Midbrain (tissue), 1 donor: ENCODE data around the gene SOWAHA.

Experiments used
- DNase-seq: peaks from one replicate; lab custom pipeline; 2025; lab: John Stamatoyannopoulos, UW

Gene SOWAHA

DNA sequence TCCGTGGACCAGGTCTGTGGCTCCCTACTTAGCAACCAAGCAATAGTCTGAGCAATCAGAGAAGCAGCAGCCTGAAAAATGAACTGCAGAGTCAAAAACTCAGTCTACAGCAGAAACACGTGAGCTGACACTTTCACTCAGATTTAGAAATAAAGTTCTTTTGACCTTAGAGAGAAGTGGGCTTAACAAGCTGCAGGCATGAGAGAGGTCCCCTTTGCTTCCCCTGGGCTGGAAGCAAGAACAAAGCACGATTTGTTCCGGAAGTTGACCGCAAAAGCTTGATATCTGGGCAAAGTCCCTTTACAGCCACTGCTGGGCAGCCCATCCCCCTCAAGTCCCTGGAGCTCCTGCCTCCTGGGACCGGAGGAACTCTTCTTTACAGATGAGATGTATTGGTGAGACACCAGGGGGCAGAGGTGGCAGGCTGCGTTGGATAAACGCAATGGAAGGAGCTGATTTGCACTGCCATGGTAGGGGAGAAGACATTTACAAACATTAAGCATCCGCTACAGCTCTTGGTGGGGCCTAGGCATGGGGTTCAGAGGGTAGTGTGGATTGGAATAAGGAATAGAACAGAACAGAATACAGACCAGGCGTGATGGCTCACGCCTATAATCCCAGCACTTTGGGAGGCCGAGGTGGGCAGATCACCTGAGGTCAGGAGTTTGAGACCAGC is 5.8 kb upstream of the SOWAHA start:
- peak; percentile 76 for DNase-seq

DNA sequence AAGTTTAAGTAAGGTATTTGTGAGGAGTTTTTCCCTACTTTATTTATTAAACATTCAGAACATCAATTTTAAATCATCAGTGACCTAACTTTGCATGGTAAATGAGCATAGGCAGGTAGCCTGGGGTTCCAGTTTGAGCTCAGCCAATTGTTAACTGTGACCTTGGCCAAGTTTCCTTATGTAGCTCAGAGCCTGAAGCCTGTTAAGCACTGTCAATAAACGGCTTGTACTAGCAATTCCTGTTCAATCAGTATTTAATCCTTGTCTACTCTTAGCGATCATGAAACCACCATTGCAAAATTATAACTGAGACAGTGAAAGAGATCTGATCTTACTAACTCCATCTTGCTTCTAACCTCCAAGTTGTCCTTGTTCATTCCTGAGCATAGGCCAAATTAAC is 4.7 kb upstream of the SOWAHA start:
- no peak for DNase-seq

DNA sequence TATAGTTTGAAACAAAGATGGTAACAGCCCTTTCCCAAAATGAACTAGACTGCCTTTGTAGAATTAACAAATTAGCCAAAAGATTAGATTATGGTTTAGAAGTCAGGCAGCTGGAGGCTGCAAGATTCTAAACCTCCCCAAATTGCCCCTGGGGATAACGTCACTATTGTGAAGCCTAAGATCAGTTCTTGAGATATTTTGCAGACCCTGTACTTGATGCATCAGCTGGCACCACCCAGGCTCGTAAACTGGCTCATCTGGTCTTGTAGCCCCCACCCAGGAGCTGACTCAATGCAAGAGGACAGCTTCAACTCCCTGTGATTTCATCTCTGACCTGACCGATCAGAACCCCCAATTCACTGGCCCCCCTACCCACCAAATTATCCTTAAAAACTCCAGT is 4.2 kb upstream of the SOWAHA start:
- DNase-seq = no peak

GRCh38 chr5:132810605-132811004 is 2.5 kb upstream of the SOWAHA start:
- no peak for DNase-seq

DNA sequence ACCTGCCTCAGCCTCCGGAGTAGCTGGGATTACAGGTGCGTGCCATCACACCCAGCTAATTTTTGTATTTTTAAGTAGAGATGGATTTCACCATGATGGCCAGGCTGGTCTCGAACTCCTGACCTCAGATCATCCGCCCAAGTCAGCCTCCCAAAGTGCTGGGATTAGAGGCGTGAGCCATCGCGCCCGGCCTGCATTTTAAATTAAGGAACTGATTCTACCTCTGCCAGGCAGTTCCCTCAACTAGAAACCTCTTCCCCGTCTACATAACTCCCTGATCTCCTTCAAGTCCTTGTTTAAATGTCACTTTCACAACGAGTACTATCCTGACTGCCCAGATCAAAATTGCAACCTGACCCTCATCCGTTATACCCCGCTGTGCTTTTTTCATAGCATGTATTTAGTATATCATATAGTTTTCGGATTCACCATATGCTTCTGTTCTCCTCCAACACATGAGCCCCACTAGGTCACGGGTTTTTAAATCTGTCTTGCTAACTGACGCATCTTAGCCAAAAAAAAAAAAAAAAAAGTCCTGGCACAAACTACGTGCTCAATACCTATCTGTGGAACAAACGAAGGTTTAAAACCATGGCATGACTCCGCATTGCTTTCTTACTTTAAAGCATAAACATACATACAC is 858 bp upstream of the SOWAHA start:
- no peak for DNase-seq

DNA sequence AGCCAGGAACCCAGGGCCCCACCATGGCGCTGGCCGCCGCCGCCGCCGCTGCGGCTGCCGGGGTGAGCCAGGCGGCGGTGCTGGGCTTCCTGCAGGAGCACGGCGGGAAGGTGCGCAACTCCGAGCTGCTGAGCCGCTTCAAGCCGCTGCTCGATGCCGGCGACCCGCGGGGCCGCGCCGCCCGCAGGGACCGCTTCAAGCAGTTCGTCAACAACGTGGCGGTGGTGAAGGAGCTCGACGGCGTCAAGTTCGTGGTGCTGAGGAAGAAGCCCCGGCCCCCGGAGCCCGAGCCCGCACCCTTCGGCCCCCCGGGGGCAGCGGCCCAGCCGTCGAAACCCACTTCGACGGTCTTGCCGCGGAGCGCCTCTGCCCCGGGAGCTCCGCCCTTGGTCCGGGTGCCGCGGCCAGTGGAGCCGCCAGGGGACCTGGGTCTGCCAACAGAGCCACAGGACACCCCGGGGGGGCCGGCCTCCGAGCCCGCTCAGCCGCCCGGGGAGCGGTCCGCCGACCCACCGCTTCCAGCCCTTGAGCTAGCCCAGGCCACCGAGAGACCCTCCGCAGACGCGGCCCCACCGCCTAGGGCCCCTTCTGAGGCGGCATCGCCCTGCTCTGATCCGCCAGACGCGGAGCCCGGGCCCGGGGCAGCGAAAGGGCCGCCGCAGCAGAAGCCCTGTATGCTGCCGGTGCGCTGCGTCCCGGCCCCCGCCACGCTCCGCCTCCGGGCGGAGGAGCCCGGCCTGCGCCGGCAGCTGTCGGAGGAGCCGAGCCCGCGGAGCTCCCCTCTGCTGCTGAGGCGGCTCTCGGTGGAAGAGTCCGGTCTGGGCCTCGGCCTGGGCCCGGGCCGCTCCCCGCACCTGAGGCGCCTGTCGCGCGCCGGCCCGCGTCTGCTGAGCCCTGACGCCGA is 749 bp downstream of the SOWAHA start:
- peak; percentile 43 for DNase-seq

DNA sequence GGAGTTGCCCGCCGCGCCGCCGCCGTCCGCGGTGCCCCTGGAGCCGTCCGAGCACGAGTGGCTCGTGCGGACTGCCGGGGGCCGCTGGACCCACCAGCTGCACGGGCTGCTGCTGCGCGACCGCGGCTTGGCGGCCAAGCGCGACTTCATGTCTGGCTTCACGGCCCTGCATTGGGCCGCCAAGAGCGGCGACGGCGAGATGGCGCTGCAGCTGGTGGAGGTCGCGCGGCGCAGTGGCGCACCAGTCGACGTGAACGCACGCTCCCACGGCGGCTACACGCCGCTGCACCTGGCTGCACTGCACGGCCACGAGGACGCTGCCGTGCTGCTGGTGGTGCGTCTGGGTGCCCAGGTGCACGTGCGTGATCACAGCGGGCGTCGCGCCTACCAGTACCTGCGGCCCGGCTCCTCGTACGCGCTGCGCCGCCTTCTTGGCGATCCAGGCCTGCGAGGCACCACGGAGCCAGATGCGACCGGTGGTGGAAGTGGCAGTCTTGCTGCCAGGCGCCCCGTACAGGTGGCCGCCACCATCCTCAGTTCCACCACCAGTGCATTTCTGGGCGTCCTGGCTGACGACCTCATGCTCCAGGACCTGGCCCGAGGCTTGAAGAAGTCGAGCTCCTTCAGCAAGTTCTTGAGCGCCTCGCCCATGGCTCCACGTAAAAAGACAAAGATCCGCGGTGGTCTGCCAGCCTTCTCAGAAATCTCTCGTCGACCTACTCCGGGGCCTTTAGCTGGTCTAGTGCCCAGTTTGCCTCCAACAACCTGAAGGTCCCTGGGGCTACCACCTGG is 1.6 kb downstream of the SOWAHA start:
- DNase-seq = no peak

GRCh38 chr5:132815454-132815853 is 2.4 kb downstream of the SOWAHA start:
- DNase-seq = no peak

GRCh38 chr5:132816083-132816482 is 3.0 kb downstream of the SOWAHA start:
- DNase-seq = no peak

GRCh38 chr5:132816554-132816953 is 3.5 kb downstream of the SOWAHA start:
- DNase-seq = no peak

DNA sequence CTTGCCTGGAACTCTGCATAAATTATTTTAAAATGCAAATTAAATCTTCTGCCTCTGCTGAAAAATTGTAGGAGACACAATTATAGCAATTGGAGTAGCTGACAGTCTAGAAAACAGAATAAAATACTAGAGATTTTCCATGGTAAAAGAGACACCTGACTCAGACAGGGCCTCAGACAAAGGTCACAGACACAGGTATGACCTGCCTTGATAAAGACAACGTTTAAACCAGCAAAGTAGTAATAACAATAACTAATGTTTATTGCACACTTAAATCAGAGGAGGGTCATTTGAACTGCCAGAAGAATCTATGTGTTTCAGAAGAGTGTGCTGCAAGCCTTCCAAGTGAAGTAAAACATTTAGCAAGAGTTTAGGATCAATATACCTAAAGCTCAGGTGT is 3.9 kb downstream of the SOWAHA start:
- no peak for DNase-seq

GRCh38 chr5:132819468-132819867 is 6.4 kb downstream of the SOWAHA start:
- DNase-seq = peak; percentile 57

DNA sequence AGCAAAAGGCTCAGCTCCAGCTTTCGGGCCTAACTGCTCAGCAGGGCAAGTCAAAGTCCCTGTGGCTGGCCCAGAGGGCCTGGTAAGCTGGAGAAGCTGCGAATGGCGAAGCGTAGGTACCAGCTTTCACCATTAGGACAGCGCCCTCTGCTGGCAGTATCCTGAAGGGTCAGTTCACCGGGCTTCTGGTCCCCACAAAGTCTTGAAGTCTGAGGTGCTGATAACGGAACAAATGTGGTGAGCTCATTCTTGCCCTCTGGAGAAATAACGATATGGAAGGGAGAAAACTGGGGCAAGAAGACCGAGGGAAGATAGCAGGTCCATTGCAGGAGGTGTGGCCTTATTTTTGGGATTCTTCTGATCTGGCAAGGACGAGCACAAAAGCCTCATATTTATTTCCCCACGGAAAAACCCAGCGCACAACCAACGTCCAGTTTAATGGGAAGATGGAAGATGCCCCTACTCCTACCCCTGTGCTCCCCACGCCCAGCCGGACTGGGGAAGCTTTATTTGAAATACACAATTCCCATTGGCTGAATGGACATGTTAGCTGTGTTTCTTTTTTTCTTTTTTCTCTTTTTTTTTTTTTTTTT is 7.2 kb downstream of the SOWAHA start:
- peak; percentile 96 for DNase-seq

DNA sequence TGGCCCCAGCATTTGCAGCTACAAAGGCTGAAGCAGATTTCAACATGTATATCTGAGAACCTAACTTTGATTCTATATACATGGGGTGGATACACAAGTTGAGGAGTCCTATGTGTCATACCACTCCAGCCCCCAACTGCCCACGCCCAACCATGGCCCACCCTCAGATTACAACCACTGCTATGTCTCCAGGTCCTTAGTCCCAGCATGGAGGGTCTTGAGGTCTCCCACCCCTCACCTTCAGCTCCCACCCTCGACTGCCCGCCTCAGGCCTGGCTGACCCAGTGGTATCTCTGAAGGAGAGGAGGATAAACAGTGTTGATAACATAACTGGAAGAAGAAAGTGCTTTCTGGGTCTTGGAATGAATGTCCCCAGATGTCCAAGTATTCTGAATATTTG is 8.2 kb downstream of the SOWAHA start:
- DNase-seq = no peak

DNA sequence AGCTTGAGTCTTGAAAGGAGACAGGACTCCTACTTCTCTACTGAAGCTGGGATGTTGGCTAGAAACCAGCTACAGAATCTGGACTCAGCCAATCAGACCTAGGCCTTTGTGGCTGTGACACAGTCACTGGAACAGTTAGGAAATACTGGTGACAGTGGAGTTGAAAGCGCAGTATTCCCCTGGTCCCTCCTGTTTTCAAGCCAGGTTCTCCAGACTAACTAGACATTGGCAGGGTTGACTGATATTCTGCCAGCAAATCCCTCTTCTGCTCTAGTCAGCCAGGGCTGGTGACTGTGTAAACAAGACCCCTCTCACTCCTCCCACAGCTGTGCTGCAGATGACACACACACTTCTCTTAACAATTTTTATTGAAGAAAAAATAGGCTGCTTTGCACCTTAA is 8.7 kb downstream of the SOWAHA start:
- DNase-seq = peak; percentile 68

GRCh38 chr5:132822650-132823480 is 9.8 kb downstream of the SOWAHA start:
- no peak for DNase-seq

DNA sequence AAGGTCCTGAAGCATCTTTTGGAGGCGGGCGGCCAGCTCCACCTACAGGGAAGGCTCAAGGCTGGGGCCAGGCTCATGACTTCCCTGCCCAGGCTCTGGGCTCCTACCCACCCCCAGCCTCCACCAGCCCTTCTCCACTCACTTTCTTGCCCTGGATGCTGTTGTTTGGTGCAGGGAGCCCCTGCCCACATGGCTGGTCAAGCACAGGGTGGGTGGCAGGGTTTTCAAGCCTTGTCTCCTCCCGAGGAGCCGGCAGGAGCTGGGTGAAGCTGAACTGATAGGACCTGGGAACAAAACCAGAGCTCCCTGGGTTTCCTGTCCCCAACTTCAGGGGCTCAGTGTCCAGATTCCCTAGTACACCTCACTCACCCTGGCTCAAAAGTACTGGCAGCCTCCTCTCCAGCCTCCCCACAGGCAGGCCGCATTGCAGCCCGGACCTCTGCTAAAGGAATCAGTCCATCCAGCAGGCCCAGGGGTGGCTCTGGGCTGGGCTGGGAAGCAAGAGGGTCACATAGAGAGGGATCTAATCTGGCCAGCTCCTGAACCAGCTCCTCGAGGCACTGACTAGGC is 10.5 kb downstream of the SOWAHA start:
- no peak for DNase-seq

GRCh38 chr5:132824426-132824825 is 11.3 kb downstream of the SOWAHA start:
- no peak for DNase-seq

DNA sequence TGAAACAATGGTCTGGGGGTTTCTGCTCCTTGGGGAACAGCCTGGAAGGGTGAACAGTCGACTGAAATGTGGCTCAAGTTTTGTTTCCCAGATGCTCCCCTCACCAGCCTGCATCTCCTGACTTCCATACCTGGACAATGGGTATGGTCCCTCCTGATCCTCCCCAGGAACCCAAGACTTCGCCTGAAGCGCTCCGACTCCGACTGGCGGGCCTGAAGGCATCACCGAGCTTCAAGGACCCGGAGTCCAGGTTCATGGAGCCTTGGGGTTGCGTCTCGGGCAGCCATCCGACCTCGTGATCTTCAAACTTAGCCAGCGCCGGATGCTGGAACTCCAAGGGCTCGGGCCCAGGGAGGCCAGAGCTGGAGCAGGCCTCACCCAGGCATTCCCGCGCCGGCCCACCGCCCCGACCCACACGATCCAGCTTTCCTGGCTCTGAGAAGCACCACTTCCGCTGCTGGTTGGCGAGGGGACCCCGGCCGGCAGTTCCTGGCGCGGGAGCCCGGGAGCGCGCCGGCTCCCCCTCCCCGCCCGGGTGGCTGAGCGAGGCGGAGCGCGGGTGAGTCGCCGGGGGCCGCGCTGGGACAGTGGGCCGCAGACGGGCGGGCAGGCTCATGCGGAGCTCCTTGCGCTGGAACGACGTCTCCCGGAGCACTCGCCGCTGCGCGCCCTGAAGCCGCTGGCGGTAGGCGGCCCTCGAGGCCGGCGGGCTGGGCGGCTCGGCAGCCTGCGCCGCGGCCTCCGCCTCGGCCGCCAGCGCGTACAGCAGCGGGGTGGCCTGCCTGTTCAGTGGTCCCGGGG is 12.1 kb downstream of the SOWAHA start:
- DNase-seq = no peak
